Stomach (tissue), 4 donors: ENCODE results near the gene WDR82.

Experiments
- POLR2A ChIP-seq, 4 donors: fragments of 450-650 bp; IDR thresholded peaks; one replicate each; pipeline ENCODE4 v1.6.1; 2016; ENCODE audit warnings: antibody characterized with exemption in 4 of 4, control low read depth in 2 of 4, mild to moderate bottlenecking in 1 of 4, moderate library complexity in 1 of 4
- TF ChIP-seq, protein P1 (sequence below), 7 experiments: fragments of 450-650 bp in 4 of 7; fragments of 200-600 bp in 3 of 7; sonication (generic) in 3 of 7; IDR thresholded peaks; one replicate each; pipeline ENCODE4 v1.5.1; 2016 to 2019; ENCODE audit warnings: antibody characterized with exemption in 7 of 7, control low read depth in 2 of 7, mild to moderate bottlenecking in 1 of 7

GRCh38 chr3:52225452-52226228 lies 52.8 kb downstream of the WDR82 start, which contains the start of gene TLR9:
- TF ChIP-seq, protein P1, sequence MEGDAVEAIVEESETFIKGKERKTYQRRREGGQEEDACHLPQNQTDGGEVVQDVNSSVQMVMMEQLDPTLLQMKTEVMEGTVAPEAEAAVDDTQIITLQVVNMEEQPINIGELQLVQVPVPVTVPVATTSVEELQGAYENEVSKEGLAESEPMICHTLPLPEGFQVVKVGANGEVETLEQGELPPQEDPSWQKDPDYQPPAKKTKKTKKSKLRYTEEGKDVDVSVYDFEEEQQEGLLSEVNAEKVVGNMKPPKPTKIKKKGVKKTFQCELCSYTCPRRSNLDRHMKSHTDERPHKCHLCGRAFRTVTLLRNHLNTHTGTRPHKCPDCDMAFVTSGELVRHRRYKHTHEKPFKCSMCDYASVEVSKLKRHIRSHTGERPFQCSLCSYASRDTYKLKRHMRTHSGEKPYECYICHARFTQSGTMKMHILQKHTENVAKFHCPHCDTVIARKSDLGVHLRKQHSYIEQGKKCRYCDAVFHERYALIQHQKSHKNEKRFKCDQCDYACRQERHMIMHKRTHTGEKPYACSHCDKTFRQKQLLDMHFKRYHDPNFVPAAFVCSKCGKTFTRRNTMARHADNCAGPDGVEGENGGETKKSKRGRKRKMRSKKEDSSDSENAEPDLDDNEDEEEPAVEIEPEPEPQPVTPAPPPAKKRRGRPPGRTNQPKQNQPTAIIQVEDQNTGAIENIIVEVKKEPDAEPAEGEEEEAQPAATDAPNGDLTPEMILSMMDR (IDR thresholded peaks at IDR 0.05), result no peak
- no peak for TF ChIP-seq POLR2A (IDR thresholded peaks at IDR 0.05)
